ENCODE results near the gene ADGRD2. TPM values are rescaled to one million over a fixed set of nuclear protein-coding genes. Genes with fewer than 3 reads are reported as not detected.
A peak's percentile ranks its signal among the peaks of the same experiment; 100 is the strongest.

The ADGRD2 gene
- total and polyA plus RNA-seq, 2 of the 13 experiments (the other 11 are each of a cell fraction or from before 2014, with no cell fraction given) = not detected

GRCh38 chr9:124454296-124454695 lies 4.0 kb downstream of the ADGRD2 start:
- no peak for TF ChIP-seq ZNF263 (CRISPR knock-in tag; IDR thresholded peaks at IDR 0.05)
- Histone ChIP-seq H3K36me3 (replicated peaks in 1 of 2; ENCODE audit: control insufficient read depth in 1 of 2, insufficient read depth in 2 of 2, low read length in 2 of 2) (no peaks in the 10 kb centered on the region), H3K4me1 (ENCODE audit: insufficient read depth, low read length) (peaks cover 10% of the 10 kb centered on the region; the same call in 1 of the 2 replicates), H2AFZ (ENCODE audit: low read length) (no peak overlapping the region), H3K9ac (ENCODE audit: insufficient read depth, low read depth, low read length) (no peak overlapping the region), H3K79me2 (ENCODE audit: insufficient read depth, low read length) (no peaks in the 10 kb centered on the region), H3K4me2 (ENCODE audit: low read depth, low read length) (no peak overlapping the region), H4K20me1 (ENCODE audit: insufficient read depth, low read length) (no peaks in the 10 kb centered on the region), H3K9me3 (ENCODE audit: low read length) (no peaks in the 10 kb centered on the region), H3K27me3 (ENCODE audit: control insufficient read depth in 1 of 2, insufficient read depth in 2 of 2, low read length in 2 of 2) (peaks cover 14 to 35% of the 10 kb centered on the region in 2 experiments; a peak in 3 of 5 replicates), H3K27ac (ENCODE audit: extremely low read length, insufficient read depth, low read length) (no peak overlapping the region), H3K4me3 (replicated peaks in 1 of 3; ENCODE audit: insufficient read depth in 1 of 3, low read depth in 2 of 3, low read length in 3 of 3) (no peak overlapping the region)
- FAIRE-seq = no peak
- no TSS peak for BruUV-seq (replicated peaks)
- no peak for ATAC-seq
- CTCF ChIA-PET (ENCODE audit: low intra/inter-chr PET ratio, low total read pairs) = no interaction called here
- 23% methylated on average over 5 of the region's 9 CpGs for WGBS (ENCODE audit: low lambda C conversion rate)
- in situ Hi-C loops (cut with HindIII; ENCODE audit: extremely low pct_ligation_motif_present, low pct_unique_long_range_greater_than_20kb) = no loop called here
- POLR2A ChIA-PET = no interaction called here
- intact Hi-C loops (cut with micrococcal nuclease; ENCODE audit: unreplicated experiment) = no loop called here
- no peak for DNase-seq (ENCODE audit: low spot score)

- Histone ChIP-seq H4K20me1 (ENCODE audit: insufficient read depth, low read length) (no peaks in the 10 kb centered on the region), H3K79me2 (ENCODE audit: insufficient read depth, low read length) (no peaks in the 10 kb centered on the region), H3K9ac (ENCODE audit: insufficient read depth, low read depth, low read length) (no peak overlapping the region), H2AFZ (ENCODE audit: low read length) (no peak overlapping the region), H3K4me2 (ENCODE audit: low read depth, low read length) (no peak overlapping the region), H3K9me3 (ENCODE audit: low read length) (no peaks in the 10 kb centered on the region), H3K36me3 (replicated peaks in 1 of 2; ENCODE audit: control insufficient read depth in 1 of 2, insufficient read depth in 2 of 2, low read length in 2 of 2) (no peaks in the 10 kb centered on the region), H3K27ac (ENCODE audit: extremely low read length, insufficient read depth, low read length) (no peak overlapping the region), H3K4me3 (replicated peaks in 1 of 3; ENCODE audit: insufficient read depth in 1 of 3, low read depth in 2 of 3, low read length in 3 of 3) (no peak overlapping the region), H3K27me3 (ENCODE audit: control insufficient read depth in 1 of 2, insufficient read depth in 2 of 2, low read length in 2 of 2) (peaks cover 14 to 29% of the 10 kb centered on the region in 2 experiments; a peak in 3 of 5 replicates), H3K4me1 (ENCODE audit: insufficient read depth, low read length) (peaks cover 10% of the 10 kb centered on the region; the same call in 1 of the 2 replicates)
- intact Hi-C loops (cut with micrococcal nuclease; ENCODE audit: unreplicated experiment) = no loop called here
- DNase-seq (ENCODE audit: low spot score) (no peak), FAIRE-seq (no peak), ATAC-seq (no peak)
- WGBS (ENCODE audit: low lambda C conversion rate) = 18% methylated on average over 4 of the region's 14 CpGs
- CTCF ChIA-PET (ENCODE audit: low intra/inter-chr PET ratio, low total read pairs) = no interaction called here
- BruUV-seq (replicated peaks) = no TSS peak
- TF ChIP-seq ZNF687 (CRISPR knock-in tag; IDR thresholded peaks at IDR 0.05) (peak; percentile 16; the same call in 1 of the 2 replicates), SIX1 (CRISPR knock-in tag; IDR thresholded peaks at IDR 0.05; ENCODE audit: borderline replicate concordance) (no peak)
- in situ Hi-C loops (cut with HindIII; ENCODE audit: extremely low pct_ligation_motif_present, low pct_unique_long_range_greater_than_20kb) = no loop called here
- POLR2A ChIA-PET = no interaction called here
Measured at GRCh38 chr9:124454791-124455443, 4.7 kb downstream of the ADGRD2 start.

Data from HepG2 (cell line).